HS-5 (cell line): Measurements from ENCODE around the gene OR6F1.
A peak's percentile ranks its signal among the peaks of the same experiment; 100 is the strongest.
"Not testable (repeated sequence)": the region's sequence is repeated elsewhere in the genome, so short reads cannot be mapped to it uniquely, and the experiment has no call there.

Source experiments
- DNase-seq: peaks from one replicate; pipeline ENCODE4 v3.0.0-alpha.2; 2012; ENCODE audit warnings: low read depth

The OR6F1 gene

DNA sequence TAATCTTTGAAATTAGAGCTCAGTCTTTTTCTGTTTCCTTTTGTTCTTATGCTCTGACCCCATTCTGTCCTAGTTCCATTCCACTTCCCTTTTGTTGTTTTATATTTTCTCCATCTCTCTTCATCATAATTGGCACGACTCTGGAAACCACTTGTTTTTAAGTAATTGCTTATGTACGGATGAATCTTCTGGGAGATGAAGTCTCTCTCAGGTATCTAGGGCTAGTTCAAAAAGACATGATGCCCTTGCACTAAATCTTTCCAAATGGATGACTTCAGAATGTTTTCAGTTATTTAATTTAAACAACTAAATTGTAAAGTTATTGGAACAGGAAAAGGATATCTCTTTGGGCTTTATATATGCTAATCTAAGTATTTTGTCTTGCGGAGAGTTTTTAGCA, at the start of gene OR6F1:
TSS of gene OR6F1 (minus strand) at position 101 of the 400 bp plus-strand sequence. CDS start 3,891 bp downstream, outside the sequence.
- no peak for DNase-seq

DNA sequence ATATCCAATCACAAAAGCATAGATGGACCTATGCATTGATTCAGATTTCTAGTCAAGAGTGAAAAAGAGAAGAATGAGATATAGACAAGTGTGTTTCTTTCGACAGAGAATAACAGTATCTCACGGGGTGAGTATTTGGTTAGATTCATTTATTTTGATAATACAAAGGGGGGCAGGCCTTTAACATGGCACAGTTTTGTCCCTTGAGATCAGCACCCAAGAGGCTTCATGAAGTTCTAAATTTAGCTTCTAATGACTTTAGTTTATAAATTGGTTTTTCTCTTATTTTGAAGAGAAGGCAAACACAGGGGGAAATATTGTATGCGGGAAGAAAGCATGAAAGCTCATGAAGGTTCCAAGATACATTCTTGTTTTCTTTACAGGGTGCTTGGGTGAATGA, 44.0 kb upstream of the OR6F1 start, which contains the start of gene OR1C1:
TSS of gene OR1C1 (minus strand) at position 101 of the 400 bp plus-strand sequence. CDS start 2,150 bp downstream, outside the sequence.
- no peak for DNase-seq

DNA sequence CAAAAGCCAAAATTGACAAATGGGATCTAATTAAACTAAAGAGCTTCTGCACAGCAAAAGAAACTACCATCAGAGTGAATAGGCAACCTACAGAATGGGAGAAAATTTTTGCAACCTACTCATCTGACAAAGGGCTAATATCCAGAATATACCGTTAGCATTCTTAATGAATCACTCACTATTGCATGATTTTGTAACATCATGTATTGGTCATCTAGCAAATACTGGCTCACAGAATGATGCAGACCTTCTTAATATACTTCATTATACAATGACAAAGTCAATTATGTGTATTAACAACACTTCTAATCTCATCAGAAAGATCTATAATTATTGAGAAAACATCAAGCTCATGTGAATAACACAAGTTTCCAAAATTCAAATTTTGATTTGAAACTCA, 37.9 kb upstream of the OR6F1 start:
- DNase-seq: not testable (repeated sequence)

DNA sequence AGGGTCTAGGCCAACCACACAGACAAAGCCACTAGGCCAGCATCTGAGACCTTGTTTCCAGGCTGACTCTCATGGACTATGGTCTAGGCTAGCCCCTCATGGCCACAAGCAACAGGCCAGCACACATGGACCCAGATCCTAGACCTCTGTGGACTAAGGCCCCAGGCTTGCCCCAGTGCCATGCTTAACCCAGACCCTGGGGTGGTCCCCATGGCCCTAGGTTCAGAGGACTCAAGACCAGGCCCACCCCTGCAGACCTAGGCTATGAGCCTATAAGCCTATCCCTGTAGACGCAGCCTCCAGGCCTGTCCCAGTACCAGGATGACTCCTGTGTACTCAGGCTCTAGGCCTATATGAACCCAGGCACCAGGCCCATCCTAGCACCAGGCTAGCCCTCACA, 33.4 kb upstream of the OR6F1 start:
- DNase-seq: no peak

DNA sequence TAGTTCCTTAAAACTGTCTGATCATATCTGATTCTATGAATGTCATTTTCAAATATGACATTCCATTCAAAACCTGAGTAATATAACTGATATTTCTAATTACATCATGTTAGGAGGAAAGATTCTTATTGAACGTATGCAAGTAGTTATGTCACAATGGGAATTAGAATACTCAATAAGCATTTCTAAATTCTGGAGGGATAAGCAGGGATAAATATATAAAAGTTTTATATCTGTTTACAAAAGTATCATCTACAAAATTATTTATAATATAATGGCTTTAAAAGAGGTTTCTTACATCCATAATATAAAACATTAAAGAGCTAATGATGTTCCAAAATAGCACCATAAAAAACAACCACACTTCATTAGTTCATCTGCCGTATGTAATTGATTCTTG, 31.6 kb upstream of the OR6F1 start, which contains the start of gene OR14A2:
TSS of gene OR14A2 (minus strand) at position 101 of the 400 bp plus-strand sequence.
- DNase-seq: no peak

DNA sequence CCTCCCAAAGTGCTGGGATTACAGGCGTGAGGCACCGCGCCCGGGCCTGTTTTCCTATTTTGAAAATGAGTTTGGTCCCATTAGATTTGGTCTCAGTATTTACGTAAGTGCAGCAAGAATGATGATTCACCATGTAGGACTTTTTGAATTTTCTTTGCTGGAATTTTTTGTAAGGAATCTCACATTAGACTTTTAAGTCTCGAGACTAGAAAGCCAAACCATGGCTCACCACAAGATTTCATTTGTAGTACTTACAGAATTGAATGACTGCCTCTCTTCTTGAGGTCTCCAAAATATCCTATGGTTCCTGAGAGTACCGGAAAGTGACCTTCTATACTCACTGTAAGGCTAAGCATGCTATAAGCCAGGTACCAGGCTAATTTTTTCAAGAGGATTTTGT, 31.2 kb upstream of the OR6F1 start:
- DNase-seq: no peak

DNA sequence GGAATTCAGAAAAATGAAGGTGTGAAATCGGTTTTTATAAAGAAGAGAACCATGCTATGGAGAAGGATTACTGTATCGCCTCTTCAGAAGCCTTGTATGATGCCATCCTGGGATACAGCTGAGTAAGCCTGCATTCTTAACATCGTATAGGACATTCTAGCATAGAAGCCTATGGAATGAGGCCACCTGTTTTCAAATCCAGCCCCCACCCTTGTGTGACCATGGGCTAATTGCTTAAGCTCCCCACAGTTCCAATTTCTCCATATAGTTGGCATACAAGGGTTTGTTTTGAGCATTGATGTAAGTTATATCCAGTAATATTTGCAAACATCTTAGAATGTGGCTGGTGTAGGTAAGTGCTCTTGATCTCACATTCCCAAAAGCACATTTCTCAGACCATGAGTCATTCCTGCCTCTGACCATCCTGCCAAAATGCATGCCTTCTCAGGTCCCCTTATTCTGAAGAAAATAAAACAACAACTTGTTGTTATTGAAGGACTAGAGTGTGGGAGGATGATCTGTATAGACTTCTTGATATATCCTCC, 30.0 kb upstream of the OR6F1 start:
- DNase-seq: no peak

DNA sequence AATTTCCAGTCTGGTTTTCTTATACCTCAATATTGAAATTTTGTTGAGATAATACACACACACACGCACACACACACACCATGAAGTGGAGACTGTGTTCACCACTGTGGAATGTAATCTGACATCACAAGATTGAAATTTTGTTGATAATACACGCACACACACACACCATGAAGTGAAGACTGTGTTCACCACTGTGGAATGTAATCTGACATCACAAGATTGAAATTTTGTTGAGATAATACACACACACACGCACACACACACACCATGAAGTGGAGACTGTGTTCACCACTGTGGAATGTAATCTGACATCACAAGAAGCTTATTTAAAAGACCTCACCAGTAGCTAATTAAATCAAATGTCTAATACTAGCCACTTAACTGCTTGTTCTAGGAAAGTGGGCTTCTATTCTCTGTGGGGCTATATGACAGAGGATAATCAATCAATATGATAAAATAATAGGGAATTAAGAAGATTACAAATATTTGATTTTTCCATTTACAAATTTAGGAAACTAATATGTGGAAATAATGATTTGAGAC, 25.8 kb upstream of the OR6F1 start:
- DNase-seq: not testable (repeated sequence)

DNA sequence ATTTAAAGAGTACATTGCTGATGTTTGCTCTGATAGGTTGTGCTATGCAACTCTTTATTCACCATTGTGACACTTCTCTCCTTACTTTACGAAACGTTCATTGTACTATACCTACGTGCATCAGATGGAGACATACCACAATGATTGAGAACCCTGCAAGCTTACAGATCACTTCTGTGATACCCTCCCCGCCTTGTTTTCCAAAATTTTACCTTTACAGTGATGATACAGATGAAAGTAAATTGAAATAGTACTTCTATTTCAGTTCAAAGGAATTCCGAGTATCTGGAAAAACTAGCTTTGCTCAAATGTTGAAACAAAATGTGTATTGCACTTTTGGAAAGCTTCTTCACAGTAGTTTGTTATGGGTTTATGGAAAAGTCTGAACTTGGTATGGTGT, 25.3 kb upstream of the OR6F1 start:
- no peak for DNase-seq

DNA sequence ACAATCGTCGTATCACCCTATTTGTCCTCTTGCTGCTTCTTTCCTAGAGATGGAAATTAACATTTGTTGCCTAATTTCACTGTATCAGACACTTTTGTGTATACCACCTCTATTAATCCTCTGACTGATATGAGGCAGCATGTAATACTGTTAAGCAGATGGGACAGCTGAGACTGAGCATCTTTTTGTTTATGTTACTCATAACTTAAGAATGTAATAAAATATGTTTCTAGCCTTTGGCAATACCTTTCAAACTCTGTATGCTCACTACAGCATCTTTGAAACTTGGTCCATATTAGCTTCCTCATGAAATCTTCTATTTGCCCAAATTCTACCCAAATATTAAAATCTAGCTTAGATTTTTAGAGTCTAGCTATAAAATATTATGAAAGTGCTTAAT, 24.3 kb upstream of the OR6F1 start:
- DNase-seq: no peak

DNA sequence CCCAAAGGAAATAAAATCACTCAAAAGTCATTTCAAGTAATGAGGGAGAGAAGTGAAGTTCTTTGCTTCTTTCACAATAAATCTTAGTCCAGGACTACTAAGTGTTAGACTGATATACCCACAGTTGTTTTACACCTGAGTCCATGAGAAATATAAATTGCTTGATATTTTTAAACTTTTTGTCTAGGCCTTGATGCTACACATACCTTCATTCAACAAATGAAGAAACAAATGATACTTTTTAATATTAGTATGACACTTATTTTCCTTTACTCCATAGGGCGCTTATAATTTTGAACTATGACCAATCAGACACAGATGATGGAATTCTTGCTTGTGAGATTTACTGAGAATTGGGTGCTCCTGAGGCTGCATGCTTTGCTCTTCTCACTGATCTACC, 21.9 kb upstream of the OR6F1 start, which contains the start of gene OR14K1:
TSS of gene OR14K1 (plus strand) at position 301 of the 400 bp plus-strand sequence. CDS start at position 301, 0 bp downstream.
- DNase-seq: no peak

DNA sequence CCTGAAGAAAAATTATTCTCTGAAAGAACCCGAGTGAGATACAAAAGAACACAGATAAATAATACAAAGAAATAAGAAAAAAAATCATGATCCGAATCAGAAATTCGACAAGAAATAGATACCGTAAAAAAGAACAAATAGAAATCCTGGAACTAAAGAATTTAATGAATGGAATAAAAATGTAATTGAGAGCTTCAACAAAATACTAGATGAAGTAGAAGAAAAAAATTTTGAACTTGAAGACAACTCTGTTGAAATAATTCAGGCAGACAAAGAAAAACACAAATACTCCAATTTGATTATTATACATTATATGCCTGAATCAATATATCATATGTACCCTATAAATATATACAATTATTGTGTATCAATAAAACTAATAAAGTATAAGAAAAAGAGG, 4.8 kb upstream of the OR6F1 start:
- DNase-seq: no peak

DNA sequence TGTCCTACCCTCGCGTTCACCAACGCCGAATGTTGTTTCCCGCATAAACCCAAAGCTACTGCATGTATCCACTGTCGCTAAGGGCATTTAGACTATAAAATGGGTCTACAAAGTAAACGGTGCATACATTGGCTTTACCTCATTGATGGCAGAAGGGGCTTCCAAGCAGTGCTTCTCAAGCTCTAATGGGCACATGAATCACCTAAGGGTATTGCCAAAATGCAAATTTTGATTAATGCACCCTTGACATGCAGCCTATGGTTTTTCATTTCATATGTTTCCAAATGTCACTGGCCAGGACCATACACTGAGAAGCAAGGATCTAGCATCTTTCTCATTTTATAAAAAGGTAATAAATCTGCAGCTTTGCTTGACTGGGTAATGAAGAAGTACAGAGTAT, 2.7 kb downstream of the OR6F1 start:
- DNase-seq: no peak

DNA sequence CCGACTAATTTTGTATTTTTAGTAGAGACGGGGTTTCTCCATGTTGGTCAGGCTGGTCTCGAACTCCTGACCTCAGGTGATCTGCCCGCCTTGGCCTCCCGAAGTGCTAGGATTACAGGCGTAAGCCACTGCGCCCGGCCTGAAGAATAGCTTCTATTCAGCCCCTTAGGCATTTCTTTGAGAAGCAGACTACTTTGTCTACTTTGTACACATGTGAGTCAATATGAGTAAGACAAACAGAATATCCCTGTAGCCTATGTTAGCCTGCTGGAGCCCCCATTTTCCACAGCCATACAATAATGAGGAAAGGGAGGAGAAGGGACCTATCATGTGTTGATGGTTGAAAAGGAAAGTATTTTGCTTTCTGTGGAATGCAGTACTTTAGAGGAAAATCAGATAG, 5.8 kb downstream of the OR6F1 start:
- not testable (repeated sequence) for DNase-seq

DNA sequence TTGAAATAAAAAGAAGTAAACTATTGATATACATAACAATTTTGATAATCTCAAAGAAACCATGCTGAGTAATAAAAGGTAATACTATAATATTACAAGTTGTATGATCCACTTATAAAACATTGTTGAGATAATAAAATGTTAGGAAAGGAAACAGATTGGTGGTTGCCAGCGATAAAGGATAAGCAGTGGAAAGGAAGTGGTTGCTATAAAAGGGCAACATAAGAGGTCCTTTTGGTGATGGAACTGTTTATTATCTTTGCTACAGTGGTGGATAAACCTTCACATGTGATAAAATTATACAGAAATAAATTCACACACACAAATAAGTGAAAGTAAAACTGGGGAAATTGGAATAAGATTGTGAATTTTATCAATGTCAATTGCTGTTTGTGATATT, 15.1 kb downstream of the OR6F1 start:
- no peak for DNase-seq

DNA sequence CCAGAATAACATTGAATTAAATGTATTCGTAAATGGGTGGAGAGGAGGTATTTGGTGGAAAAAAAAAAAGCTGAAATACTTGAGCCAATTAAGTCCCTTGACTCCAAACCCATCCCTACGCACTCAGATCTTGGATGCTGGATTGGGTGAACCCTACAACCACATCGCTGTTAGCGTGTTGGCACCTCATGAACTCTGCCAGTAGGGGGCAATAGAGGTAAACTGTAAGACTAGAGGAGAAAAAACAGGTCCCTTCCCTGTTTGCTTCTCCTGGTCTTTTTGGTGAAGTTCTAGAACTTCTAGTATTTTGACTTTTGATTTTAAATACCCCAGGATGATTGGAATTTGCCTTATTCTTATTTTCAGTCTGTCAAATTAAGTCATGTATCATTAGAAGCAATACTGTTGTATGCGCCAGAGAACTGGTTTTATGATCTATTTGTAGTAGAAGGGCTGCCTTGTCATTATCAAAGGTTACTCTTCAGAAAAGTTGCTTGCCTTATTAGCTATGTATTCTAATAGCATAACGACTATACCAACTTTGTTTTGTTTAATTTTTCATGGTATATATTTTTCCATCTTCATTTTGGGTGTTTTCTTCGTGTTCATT, 35.1 kb downstream of the OR6F1 start:
- DNase-seq: peak; percentile 6

DNA sequence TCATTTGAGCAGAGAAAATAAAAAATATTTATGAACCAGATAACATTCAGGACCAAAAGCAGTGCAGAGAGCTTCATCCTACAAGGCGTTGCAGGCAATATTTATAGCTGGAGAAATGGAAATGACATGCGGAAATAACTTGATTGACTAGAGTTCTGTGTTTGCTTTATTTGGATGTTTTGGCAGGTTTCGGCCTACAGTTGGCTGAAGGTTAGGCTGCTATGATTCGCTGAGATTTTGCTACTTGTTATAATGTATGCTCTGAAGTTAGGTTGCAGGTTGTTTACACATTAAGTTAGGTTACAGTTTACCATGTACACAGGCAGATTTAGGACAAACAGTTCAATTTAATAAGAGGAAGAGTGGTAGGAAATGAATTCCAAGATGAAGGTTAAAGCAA, 36.3 kb downstream of the OR6F1 start:
- no peak for DNase-seq

DNA sequence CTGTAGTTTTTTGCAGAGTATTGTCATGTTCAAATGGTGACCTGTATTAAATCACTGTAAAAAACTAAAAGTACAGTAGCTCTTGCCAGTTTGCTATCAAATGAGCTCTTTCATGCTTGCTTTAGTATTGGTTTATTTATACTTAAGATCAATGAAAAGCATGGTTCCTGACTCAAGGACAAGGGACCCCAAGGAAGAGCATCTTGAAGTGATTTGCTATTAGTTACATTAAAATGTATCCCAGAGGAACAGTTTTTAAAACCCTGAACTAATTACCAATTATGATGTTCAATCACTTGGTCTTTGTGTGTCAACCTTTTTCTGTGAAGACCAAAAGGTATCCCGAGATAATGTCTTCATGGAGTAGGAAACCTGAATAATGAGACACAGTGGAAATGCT, 36.8 kb downstream of the OR6F1 start, which contains the start of gene OR13G1:
TSS of gene OR13G1 (minus strand) at position 101 of the 400 bp plus-strand sequence. CDS start 6,698 bp downstream, outside the sequence.
- no peak for DNase-seq

DNA sequence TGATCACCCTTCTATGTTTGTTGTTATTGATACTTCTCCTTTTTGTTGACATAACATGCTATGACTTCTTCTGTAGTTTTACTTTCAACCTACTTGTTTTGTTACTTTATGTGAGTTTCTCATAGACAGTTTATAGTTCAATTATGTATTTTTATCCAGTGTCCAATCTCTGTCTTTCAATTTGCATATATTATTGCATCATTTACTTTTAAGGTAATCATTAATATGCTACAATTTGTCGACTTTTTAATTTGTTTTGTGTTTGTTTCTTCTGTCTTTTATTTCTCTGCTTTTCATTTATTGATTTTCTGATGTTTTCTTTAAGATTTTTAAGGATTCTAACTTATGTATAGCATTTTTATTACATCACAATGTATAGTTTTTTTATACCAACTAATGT, 47.2 kb downstream of the OR6F1 start:
- DNase-seq: no peak
